HEK293 (cell line): ENCODE results near the gene ZNF438.

Source experiments
- CTCF ChIA-PET: fragments of 350-600 bp; formaldehyde crosslinking; extraction: SDS; loops from one replicate; lab custom pipeline; 2021; ENCODE audit warnings: antibody characterized with exemption; lab: Yijun Ruan, JAX
- POLR2A ChIA-PET: fragments of 300-600 bp; formaldehyde crosslinking; extraction: SDS; loops from one replicate; lab custom pipeline; 2020; ENCODE audit warnings: antibody characterized with exemption, inconsistent platforms; lab: Yijun Ruan, JAX
- H3K27ac ChIP-seq: fragments of 200-500 bp; sonication (Bioruptor generic); 2 replicates; pipeline ENCODE4 v1.5.1; 2014; ENCODE audit warnings: low read depth, low read length, control low read depth, inconsistent platforms; ENCODE audit errors: extremely low read depth
- H3K36me3 ChIP-seq, 2 experiments: fragments of 200-500 bp in 1 of 2; sonication (Bioruptor generic) in 1 of 2; 1 replicate in 1 of 2; 2 replicates in 1 of 2; pipeline ENCODE4 v1.5.1; 2014 to 2017; ENCODE audit warnings: inconsistent platforms in 2 of 2, low read length in 2 of 2; ENCODE audit not compliant: control insufficient read depth in 2 of 2, insufficient read depth in 1 of 2
- H3K4me1 ChIP-seq: fragments of 200-500 bp; sonication (Bioruptor generic); 2 replicates; pipeline ENCODE4 v1.5.1; 2014; ENCODE audit warnings: mild to moderate bottlenecking, low read length, inconsistent platforms; ENCODE audit not compliant: control insufficient read depth, insufficient read depth
- H3K4me3 ChIP-seq: 2 replicates; pipeline ENCODE4 v1.5.1; 2011; ENCODE audit warnings: low read depth, mild to moderate bottlenecking, control low read depth, low read length, moderate library complexity
- H3K9me3 ChIP-seq: fragments of 200-500 bp; sonication (Bioruptor generic); 2 replicates; pipeline ENCODE4 v1.5.1; 2014; ENCODE audit warnings: low read depth, low read length, inconsistent platforms; ENCODE audit not compliant: control insufficient read depth, insufficient read depth
- BCL11B ChIP-seq: fragments of 450-650 bp; formaldehyde crosslinking; IDR thresholded peaks from 2 replicates; pipeline ENCODE4 v1.5.1; 2016; ENCODE audit warnings: low read depth, missing biosample characterization, missing genetic modification characterization
- GLI4 ChIP-seq: fragments of 450-650 bp; formaldehyde crosslinking; IDR thresholded peaks from 2 replicates; pipeline ENCODE4 v1.5.1; 2016; ENCODE audit warnings: missing biosample characterization, missing genetic modification characterization
- HOXA7 ChIP-seq: sonication (generic); formaldehyde crosslinking; IDR thresholded peaks from 2 replicates; pipeline ENCODE4 v1.8.1; 2022; ENCODE audit warnings: missing genetic modification reagents, borderline replicate concordance
- KLF10 ChIP-seq: fragments of 450-650 bp; IDR thresholded peaks from 2 replicates; pipeline ENCODE4 v1.5.1; 2018; ENCODE audit warnings: missing biosample characterization, mild to moderate bottlenecking, missing genetic modification characterization
- MEIS1 ChIP-seq: sonication (generic); formaldehyde crosslinking; IDR thresholded peaks from 2 replicates; pipeline ENCODE4 v1.8.1; 2022; ENCODE audit warnings: missing genetic modification reagents, mild to moderate bottlenecking, borderline replicate concordance
- YY1 ChIP-seq: fragments of 450-650 bp; formaldehyde crosslinking; IDR thresholded peaks from 2 replicates; pipeline ENCODE4 v1.5.1; 2018; ENCODE audit warnings: missing biosample characterization, missing genetic modification characterization
- YY2 ChIP-seq: fragments of 450-650 bp; formaldehyde crosslinking; IDR thresholded peaks from 2 replicates; pipeline ENCODE4 v1.5.1; 2016; ENCODE audit warnings: missing biosample characterization, missing genetic modification characterization
- ZBTB10 ChIP-seq: fragments of 450-650 bp; formaldehyde crosslinking; IDR thresholded peaks from 2 replicates; pipeline ENCODE4 v1.5.1; 2016; ENCODE audit warnings: missing biosample characterization, missing genetic modification characterization
- ZBTB44 ChIP-seq: fragments of 450-650 bp; IDR thresholded peaks from 2 replicates; pipeline ENCODE4 v1.5.1; 2018; ENCODE audit warnings: missing biosample characterization, mild to moderate bottlenecking, missing genetic modification characterization
- ZBTB49 ChIP-seq: fragments of 450-650 bp; formaldehyde crosslinking; IDR thresholded peaks from 2 replicates; pipeline ENCODE4 v1.5.1; 2016; ENCODE audit warnings: missing biosample characterization, missing genetic modification characterization, low read depth
- ZFP37 ChIP-seq: fragments of 450-650 bp; formaldehyde crosslinking; IDR thresholded peaks from 2 replicates; pipeline ENCODE4 v1.5.1; 2016; ENCODE audit warnings: missing biosample characterization, missing genetic modification characterization
- ZNF140 ChIP-seq: fragments of 450-650 bp; formaldehyde crosslinking; IDR thresholded peaks from 2 replicates; pipeline ENCODE4 v1.5.1; 2016; ENCODE audit warnings: missing biosample characterization, missing genetic modification characterization
- ZNF175 ChIP-seq: fragments of 450-650 bp; formaldehyde crosslinking; IDR thresholded peaks from 2 replicates; pipeline ENCODE4 v1.5.1; 2016; ENCODE audit warnings: missing biosample characterization, missing genetic modification characterization
- ZNF214 ChIP-seq: fragments of 450-650 bp; formaldehyde crosslinking; IDR thresholded peaks from 2 replicates; pipeline ENCODE4 v1.5.1; 2017; ENCODE audit warnings: missing biosample characterization, mild to moderate bottlenecking, missing genetic modification characterization, borderline replicate concordance
- ZNF26 ChIP-seq: fragments of 450-650 bp; formaldehyde crosslinking; IDR thresholded peaks from 2 replicates; pipeline ENCODE4 v1.5.1; 2016; ENCODE audit warnings: missing biosample characterization, missing genetic modification characterization
- ZNF530 ChIP-seq: fragments of 450-650 bp; formaldehyde crosslinking; IDR thresholded peaks from 2 replicates; pipeline ENCODE4 v1.5.1; 2016; ENCODE audit warnings: low read depth, missing biosample characterization, missing genetic modification characterization
- ZNF548 ChIP-seq: fragments of 450-650 bp; formaldehyde crosslinking; IDR thresholded peaks from 2 replicates; pipeline ENCODE4 v1.5.1; 2016; ENCODE audit warnings: missing biosample characterization, missing genetic modification characterization
- ZNF792 ChIP-seq: fragments of 450-650 bp; formaldehyde crosslinking; IDR thresholded peaks from 2 replicates; pipeline ENCODE4 v1.5.1; 2016; ENCODE audit warnings: missing biosample characterization, missing genetic modification characterization
- ZNF837 ChIP-seq: fragments of 450-650 bp; formaldehyde crosslinking; IDR thresholded peaks from 2 replicates; pipeline ENCODE4 v1.5.1; 2016; ENCODE audit warnings: missing biosample characterization, missing genetic modification characterization
- ZSCAN23 ChIP-seq: fragments of 450-650 bp; formaldehyde crosslinking; IDR thresholded peaks from 2 replicates; pipeline ENCODE4 v1.5.1; 2016; ENCODE audit warnings: missing biosample characterization, missing genetic modification characterization
- ZSCAN30 ChIP-seq: fragments of 450-650 bp; IDR thresholded peaks from 2 replicates; pipeline ENCODE4 v1.5.1; 2018; ENCODE audit warnings: missing biosample characterization, mild to moderate bottlenecking, missing genetic modification characterization, moderate library complexity
- ZXDB ChIP-seq: fragments of 450-650 bp; formaldehyde crosslinking; IDR thresholded peaks from 2 replicates; pipeline ENCODE4 v1.5.1; 2016; ENCODE audit warnings: missing biosample characterization, missing genetic modification characterization
- TF ChIP-seq, protein P1 (sequence below): fragments of 450-650 bp; formaldehyde crosslinking; IDR thresholded peaks from 2 replicates; pipeline ENCODE4 v1.5.1; 2016; ENCODE audit warnings: missing biosample characterization, missing genetic modification characterization
- TF ChIP-seq, protein P2 (sequence below): fragments of 450-650 bp; formaldehyde crosslinking; IDR thresholded peaks from 2 replicates; pipeline ENCODE4 v1.5.1; 2016; ENCODE audit warnings: missing biosample characterization, missing genetic modification characterization

ZNF438 gene

DNA sequence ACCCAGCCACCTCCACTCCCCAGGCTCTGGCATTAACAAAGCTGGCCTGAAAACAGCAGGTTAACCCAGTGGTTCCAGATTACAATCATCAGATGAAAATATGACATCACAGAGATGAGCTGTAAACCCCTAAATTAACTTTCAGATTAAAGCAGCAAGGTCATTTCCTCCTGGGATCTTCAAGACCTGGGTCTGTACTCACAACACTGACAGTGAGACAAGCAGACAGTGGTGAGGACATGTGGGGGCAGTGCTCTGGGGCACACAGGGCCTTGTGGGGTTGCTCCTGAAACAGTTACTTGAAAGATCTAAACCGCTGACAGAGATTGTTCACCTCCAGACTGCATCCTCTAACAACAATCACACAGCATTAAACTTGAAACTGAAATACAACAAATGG, 134.1 kb downstream of the ZNF438 start (continued):
- TF ChIP-seq HOXA7 (CRISPR knock-in tag) = no peak
- no peak for TF ChIP-seq ZNF792 (tag by site-specific recombination)
- TF ChIP-seq ZNF837 = no peak
- TF ChIP-seq ZBTB49 (tag by site-specific recombination) = no peak
- TF ChIP-seq ZNF175 (tag by site-specific recombination) = no peak
- TF ChIP-seq ZNF530 (tag by site-specific recombination) = no peak

DNA sequence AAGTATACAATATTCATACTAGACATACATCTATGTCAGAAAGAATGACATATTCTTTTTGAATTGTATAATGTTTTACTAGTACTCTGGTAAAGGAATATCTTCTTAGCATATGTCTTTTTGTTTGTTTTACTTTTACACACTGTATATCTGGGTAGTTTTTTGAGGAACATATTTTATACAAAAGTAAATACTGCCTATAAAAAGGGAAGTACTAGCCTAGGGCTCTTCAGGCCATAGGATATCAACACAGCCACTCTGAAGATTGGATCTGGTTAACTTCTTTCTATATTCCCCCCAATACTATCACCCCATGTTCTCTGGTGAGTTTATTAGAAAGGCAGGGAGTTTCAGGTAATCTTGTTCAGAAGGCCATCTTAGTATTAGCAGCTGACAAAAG, 134.6 kb downstream of the ZNF438 start:
- POLR2A ChIA-PET = no interaction called here
- CTCF ChIA-PET = no interaction called here
- TF ChIP-seq MEIS1 (no peak), ZBTB44 (tag by site-specific recombination) (no peak), KLF10 (tag by site-specific recombination) (no peak), ZNF140 (no peak), ZSCAN23 (no peak), ZFP37 (tag by site-specific recombination) (no peak), ZSCAN30 (no peak), ZNF26 (tag by site-specific recombination) (no peak), ZNF548 (tag by site-specific recombination) (no peak), BCL11B (no peak), YY2 (tag by site-specific recombination) (no peak), ZBTB10 (no peak), YY1 (no peak), ZNF214 (tag by site-specific recombination) (no peak), ZXDB (tag by site-specific recombination) (no peak), GLI4 (tag by site-specific recombination) (no peak)
- TF ChIP-seq, protein P1, sequence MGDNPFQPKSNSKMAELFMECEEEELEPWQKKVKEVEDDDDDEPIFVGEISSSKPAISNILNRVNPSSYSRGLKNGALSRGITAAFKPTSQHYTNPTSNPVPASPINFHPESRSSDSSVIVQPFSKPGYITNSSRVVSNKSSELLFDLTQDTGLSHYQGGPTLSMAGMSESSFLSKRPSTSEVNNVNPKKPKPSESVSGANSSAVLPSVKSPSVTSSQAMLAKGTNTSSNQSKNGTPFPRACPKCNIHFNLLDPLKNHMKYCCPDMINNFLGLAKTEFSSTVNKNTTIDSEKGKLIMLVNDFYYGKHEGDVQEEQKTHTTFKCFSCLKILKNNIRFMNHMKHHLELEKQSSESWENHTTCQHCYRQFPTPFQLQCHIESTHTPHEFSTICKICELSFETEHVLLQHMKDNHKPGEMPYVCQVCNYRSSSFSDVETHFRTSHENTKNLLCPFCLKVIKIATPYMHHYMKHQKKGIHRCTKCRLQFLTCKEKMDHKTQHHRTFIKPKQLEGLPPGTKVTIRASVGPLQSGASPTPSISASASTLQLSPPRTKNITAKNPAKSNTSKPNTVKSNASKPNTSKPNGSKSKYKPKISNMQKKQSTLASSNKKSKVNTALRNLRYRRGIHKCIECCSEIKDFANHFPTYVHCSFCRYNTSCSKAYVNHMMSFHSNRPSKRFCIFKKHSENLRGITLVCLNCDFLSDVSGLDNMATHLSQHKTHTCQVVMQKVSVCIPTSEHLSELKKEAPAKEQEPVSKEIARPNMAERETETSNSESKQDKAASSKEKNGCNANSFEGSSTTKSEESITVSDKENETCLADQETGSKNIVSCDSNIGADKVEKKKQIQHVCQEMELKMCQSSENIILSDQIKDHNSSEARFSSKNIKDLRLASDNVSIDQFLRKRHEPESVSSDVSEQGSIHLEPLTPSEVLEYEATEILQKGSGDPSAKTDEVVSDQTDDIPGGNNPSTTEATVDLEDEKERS = no peak
- TF ChIP-seq, protein P2, sequence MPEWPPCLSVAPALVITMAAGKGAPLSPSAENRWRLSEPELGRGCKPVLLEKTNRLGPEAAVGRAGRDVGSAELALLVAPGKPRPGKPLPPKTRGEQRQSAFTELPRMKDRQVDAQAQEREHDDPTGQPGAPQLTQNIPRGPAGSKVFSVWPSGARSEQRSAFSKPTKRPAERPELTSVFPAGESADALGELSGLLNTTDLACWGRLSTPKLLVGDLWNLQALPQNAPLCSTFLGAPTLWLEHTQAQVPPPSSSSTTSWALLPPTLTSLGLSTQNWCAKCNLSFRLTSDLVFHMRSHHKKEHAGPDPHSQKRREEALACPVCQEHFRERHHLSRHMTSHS (tag by site-specific recombination) = no peak
- H3K9me3 ChIP-seq = no peaks in the 10 kb centered on the region
- H3K4me3 ChIP-seq = no peak overlapping the region
- no peak overlapping the region for H3K27ac ChIP-seq
- no peaks in the 10 kb centered on the region for H3K36me3 ChIP-seq
- no peaks in the 10 kb centered on the region for H3K4me1 ChIP-seq
